Subcutaneous adipose tissue (tissue), 4 donors: Measurements from ENCODE around the gene TMEM212. TPM values are rescaled to one million over a fixed set of nuclear protein-coding genes. Genes with fewer than 3 reads are reported as not detected.

Source experiments
- total RNA-seq, 4 donors: library from RNA; depleted of rRNA; stranded (reverse); fragments of >200 nt; gene quantifications; one replicate each; pipeline ENCODE4 v1.1.0, GENCODE V29; 2016
- TF ChIP-seq, protein P1 (sequence below): fragments of 450-650 bp; IDR thresholded peaks from one replicate; pipeline ENCODE4 v1.5.1; 2016; ENCODE audit warnings: low read depth, mild to moderate bottlenecking, control low read depth, antibody characterized with exemption, moderate library complexity

TMEM212 gene
- total RNA-seq, 4 donors from 2014 or later: 0.17 TPM; not detected in 3

GRCh38 chr3:171813897-171814460 lies 29.2 kb upstream of the TMEM212 start:
- TF ChIP-seq, protein P1, sequence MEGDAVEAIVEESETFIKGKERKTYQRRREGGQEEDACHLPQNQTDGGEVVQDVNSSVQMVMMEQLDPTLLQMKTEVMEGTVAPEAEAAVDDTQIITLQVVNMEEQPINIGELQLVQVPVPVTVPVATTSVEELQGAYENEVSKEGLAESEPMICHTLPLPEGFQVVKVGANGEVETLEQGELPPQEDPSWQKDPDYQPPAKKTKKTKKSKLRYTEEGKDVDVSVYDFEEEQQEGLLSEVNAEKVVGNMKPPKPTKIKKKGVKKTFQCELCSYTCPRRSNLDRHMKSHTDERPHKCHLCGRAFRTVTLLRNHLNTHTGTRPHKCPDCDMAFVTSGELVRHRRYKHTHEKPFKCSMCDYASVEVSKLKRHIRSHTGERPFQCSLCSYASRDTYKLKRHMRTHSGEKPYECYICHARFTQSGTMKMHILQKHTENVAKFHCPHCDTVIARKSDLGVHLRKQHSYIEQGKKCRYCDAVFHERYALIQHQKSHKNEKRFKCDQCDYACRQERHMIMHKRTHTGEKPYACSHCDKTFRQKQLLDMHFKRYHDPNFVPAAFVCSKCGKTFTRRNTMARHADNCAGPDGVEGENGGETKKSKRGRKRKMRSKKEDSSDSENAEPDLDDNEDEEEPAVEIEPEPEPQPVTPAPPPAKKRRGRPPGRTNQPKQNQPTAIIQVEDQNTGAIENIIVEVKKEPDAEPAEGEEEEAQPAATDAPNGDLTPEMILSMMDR: no peak

GRCh38 chr3:171815973-171816595 lies 27.1 kb upstream of the TMEM212 start:
- TF ChIP-seq, protein P1: no peak

- TF ChIP-seq, protein P1: no peak
Observed at GRCh38 chr3:171817074-171817800, 25.9 kb upstream of the TMEM212 start.

- TF ChIP-seq, protein P1: no peak
Observed at GRCh38 chr3:171821044-171821443, 22.1 kb upstream of the TMEM212 start.

- TF ChIP-seq, protein P1: no peak
Observed at GRCh38 chr3:171821778-171822358, 21.3 kb upstream of the TMEM212 start.

DNA sequence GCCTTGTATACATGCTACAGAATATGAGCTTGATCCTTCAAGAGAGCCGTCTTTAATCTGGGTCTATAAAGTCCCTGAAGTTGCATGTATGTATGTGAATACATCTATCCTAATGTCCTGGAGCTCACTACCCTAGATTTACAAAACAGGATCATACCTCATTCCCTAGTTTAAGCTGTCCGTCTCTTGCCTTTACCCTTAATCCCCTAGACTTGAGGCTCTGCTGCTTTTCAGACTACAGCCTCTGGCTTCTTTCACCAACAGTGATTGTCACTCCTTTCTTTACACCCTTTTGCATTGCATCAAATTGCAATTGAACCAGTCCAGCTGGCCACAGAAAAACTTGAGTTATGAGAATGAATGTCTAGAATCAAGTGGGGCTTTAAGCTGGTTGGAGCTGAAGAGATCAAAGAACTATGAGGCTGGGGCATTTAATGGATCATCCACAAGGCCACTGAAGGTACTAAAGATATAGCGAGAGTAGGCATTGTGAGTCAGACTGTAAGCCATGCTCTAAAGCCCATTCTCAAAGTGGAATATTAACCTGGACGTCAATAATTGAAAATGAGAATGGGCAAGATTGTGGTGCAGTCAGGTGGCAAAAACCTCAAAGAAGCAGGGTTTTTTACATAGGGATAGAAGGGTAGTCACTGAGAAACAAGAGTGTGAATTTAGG lies 20.6 kb upstream of the TMEM212 start:
- TF ChIP-seq, protein P1: no peak

DNA sequence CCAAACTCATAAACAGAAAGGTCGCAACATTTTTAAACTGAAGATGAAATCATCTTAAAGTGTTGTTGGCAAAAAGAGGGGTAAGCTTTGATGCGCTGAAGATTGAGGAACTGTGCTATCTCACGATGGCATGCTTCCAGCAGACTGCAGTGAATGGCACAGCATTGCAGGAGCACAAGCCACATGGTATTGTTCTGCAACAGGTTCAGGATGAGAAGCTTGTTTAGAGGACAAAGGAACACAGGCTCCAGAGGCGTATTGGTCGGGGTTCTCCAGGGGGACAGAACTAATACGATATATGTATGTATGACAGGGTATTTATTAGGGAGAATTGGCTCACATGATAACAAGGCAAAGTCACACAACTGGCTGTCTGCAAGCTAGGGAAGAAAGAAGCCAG lies 19.0 kb upstream of the TMEM212 start:
- TF ChIP-seq, protein P1: no peak
